NCI-H2227 (cell line): ENCODE results near the gene SMARCAD1.
A peak's percentile ranks its signal among the peaks of the same experiment; 100 is the strongest.

Experiments
- DNase-seq: peaks from one replicate; lab custom pipeline; 2025; ENCODE audit not compliant: unreplicated experiment; lab: John Stamatoyannopoulos, UW

SMARCAD1 gene

DNA sequence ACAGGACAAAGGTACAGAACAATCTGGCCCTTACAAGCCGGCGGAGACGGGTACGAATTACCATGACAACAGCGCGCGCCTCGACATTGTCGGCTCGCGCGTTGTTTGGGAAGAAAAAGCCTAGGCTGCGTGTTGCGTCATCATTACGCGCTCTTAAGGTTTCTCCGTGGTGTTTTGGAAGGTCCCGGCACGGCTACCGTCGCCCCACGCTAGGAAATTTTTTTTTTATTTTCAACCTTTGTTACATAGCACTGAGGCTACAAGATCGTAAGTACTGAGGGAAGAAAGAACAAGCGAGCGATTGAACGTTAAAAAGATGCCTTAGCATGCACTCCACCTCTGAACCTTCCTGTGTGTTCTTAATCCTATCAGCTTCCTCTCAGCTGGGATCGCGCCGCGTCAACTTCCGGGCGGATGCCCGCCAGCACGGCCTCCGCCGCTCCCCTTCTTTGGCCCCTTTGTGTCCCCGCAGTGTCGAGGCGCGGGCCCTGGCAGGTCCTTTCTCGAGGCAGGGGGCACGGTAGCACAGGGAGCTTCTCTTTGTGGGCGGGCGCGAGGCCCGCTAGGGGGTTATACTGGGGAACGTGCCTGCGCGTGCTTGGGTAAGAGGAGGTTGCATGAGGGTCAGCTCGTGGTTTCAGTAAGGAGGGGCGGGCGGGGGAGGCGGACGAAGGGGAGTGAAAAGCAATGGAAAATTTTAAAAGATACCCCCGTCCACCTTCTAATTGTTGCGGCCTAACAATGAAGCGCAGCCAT is at the start of gene SMARCAD1:
Gene SMARCAD1, plus strand, starts transcription at position 397 of the 756 bp plus-strand sequence. CDS start 530 bp downstream, outside the sequence.
- peak; percentile 96 for DNase-seq

DNA sequence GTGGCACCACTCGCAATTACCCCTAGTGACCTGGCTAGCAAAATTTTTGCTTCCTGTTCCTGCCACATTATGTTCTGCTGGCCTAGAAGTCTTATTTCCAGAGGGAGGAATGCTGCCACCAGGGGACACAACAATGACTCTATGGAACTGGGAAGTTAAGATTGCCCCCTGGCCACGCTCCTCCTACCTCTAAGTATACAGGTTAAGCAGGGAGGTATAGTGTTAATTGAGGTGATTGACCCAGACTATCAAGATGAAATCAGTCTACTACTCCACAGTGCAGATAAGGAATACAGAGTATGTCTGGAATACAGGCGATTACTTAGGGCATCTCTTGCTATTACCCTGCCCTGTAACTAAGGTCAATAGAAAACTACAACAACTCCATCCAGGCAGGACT is 48.8 kb upstream of the SMARCAD1 start:
- no peak for DNase-seq

DNA sequence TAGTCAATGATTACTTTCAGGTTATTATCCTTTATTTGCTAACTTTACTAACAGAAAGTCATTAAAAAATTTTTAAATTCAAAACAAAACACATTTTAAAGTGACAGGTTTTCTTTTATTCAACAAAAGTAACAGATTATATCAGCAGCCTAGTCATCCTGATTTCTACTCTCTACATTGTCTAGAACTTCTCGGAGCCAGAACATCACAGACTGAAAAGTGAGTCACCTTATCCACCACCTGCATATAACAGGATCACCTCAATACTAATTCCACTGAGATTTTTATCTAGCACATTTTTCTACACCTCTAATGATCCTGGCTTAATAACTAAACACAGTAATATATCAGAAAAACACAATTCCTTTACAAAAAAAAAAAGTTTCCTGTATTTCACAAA is 47.9 kb upstream of the SMARCAD1 start:
- DNase-seq, result no peak

DNA sequence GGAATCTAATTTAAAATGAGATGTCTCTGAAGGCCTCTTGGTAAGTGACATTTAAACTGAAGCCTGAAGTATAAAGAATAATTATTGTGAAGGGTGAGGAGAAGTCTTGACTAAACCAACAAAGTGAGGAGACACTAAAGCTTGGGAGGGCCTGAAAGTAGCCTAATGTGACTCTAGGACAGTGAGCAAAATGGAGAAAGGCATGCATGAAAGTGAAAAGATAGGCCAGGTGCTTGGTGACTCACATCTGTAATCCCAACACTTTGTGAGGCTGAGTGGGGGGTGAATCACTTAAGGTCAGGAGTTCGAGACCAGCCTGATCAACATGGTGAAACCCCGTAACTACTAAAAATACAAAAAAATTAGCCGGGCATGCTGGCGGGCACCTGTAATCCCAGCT is 46.9 kb upstream of the SMARCAD1 start:
- DNase-seq, result no peak

DNA sequence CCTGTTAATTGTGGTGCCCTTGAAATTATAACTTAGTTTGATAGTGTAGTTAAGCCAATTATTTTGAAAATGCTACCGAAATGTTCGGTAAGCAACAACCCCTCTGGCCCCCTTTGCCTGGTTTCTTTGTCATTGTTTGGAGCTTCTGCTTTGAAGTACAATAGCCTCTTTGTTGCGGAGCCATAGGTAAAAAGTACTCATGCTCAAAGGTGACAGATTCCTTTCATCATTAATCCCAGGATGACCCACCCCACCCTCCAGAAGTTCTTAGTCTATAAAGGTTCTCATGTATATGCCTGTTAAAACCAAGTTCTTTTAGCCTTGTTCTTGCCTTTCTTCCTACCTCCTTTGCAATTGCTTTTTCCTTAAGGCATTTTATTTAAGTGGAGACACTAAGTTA is 42.4 kb upstream of the SMARCAD1 start:
- no peak for DNase-seq

DNA sequence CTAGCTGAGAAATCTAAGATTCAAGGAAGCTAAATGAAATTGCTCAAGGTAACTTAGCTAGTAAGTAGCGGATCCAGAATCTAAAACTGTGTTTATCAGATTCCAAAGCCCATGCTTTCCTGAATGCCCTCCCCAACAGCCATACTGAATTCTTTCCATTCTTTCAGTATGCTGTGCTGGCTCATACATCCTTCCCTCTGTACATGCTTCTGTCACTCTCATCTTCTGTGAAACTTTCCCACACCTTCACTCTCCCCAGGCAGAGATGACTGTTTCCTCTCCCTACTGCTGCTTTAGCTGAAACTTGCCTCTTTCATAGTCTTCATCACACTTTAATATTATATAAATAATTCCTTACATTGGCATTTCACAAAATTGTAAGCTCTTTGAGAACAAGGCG is 39.3 kb upstream of the SMARCAD1 start:
- no peak for DNase-seq

- DNase-seq, result no peak
Measured at GRCh38 chr4:94169803-94170372, 37.8 kb upstream of the SMARCAD1 start.

GRCh38 chr4:94171616-94172015 is 36.0 kb upstream of the SMARCAD1 start:
- DNase-seq, result no peak

GRCh38 chr4:94175553-94176261 is 32.0 kb upstream of the SMARCAD1 start:
- DNase-seq, result no peak

DNA sequence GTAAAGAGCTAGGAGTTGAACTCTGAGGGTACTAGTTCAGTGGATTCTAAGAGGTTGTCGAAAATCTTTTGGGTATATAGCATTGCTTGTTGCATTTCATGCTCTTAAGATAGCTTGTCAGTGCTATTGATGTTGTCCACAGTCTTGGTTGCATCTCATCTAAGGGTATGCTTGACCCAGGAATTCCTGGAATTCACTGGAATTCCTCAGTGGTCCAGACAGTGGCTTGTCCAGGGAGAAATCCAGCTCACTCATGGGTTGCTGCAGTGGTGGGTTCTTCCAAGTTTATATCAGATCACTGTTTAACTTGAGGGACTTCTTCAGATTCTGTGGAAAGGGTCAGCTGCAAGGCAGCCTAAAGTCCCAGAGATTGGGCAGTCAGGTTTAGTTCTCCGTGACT is 29.8 kb upstream of the SMARCAD1 start:
- DNase-seq, result no peak

GRCh38 chr4:94181815-94182214 is 25.9 kb upstream of the SMARCAD1 start:
- no peak for DNase-seq

- DNase-seq, result no peak
Measured at GRCh38 chr4:94202769-94203168, 4.9 kb upstream of the SMARCAD1 start.

- DNase-seq, result no peak
Measured at GRCh38 chr4:94208266-94208665, 601 bp downstream of the SMARCAD1 start.

GRCh38 chr4:94208918-94209317 is 1.3 kb downstream of the SMARCAD1 start:
- no peak for DNase-seq

DNA sequence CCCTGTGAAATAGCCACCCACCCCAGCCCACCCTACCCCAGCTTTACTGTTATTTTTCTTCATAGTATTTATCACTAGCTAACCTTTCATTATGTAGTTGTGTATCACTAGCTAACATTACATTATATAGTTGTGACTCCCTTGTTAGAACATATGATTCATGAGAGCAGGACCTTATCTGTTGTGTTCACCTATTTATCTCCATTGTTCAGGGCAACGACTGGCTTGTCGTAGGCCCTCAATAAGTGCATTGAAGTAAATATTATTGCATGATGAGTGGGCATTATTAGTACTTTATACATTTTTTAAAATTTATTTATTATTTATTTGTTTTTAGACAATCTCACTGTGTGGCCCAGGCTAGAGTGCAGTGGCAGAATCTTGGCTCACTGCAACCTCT is 4.2 kb downstream of the SMARCAD1 start:
- DNase-seq, result no peak

DNA sequence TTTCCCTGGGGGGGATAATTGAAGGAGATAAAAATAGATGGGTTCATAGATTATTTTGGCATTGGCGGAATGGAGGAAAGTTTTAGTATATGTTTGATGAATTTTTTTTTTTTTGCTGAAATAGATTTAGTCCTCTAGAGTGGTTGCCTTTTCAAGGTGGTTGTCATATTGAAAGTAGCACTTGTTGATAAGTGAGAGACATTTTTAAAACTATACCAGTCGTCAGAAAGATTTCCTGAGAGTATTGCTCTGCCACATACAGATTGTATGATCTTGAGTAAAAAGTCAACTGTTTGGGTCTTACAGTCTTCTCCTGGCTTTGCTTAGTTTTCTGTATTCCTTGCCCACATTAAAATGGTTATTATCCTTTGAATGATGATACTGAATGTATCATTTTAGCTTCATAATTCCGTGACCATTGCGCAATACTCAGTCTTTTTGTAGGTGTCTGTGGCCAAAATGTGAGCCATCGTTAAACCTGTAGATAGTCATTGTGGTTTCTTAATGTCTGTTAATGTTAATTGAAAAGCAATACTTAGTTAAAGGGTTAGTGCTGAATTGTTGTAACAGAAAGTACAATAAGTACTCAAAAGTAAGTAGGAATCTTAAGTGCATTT is 7.1 kb downstream of the SMARCAD1 start:
- no peak for DNase-seq

DNA sequence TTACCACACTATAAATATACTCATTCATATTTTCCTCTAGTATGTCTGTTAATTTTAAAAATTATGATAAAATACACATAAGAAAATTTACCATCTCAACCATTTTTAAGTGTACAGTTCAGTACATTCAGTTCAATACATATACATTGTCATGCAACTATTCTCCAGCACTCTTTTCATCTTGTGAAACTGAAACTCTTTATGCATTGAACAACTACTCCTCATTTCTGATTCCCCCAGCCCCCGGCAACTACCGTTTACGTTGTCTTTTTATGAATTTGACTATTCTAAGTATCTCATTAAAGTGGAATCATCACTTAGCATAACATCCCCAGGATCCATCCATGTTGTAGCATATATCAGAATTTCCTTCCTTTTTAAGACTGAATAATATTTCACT is 8.7 kb downstream of the SMARCAD1 start:
- DNase-seq, result no peak

GRCh38 chr4:94219402-94219801 is 11.7 kb downstream of the SMARCAD1 start:
- DNase-seq, result no peak

DNA sequence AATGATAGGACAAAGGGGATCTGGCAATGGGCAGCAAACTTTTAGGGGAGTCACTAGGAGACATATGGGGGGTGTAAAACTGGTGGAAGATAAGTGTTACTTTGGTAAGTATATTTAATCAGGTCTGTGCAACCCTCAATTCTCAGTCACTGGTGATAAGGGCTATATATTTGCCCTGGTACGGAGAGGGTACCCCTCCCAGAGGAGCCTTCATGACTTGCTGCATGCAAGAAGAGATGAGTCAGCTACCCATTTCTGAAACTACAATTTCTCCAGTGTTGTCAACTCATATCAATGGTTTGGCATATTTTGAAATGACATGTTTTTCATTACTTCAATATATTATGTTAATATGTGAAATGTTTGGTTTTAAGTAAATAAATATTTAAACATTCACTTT is 14.3 kb downstream of the SMARCAD1 start:
- no peak for DNase-seq

GRCh38 chr4:94225449-94225848 is 17.8 kb downstream of the SMARCAD1 start:
- DNase-seq, result no peak

DNA sequence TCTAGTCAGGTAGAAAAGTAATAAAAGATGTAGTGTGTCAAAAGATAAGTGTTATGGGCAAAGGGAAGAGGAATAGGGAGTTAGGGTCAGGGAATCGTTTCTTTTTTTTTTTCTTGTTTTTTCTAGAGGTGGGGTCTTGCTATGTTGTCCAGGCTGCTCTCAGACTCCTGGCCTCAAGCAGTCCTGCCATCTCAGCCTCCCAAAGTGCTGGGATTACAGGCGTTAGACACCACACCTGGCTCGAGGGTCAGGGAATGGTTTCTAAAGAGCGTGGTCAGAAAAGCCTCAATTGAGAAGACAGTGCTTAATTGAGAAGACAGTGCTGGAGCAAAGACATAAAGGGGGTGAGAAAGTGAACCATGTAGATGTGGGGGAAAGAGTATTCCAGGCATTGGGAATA is 19.1 kb downstream of the SMARCAD1 start:
- DNase-seq, result no peak
